AG04449 (cell line): ENCODE data around the gene SETX.

Experiments used
- CTCF ChIA-PET: fragments of 350-600 bp; formaldehyde crosslinking; extraction: SDS; loops from one replicate; lab custom pipeline; 2021; ENCODE audit warnings: antibody characterized with exemption; lab: Yijun Ruan, JAX
- POLR2A ChIA-PET: fragments of 400-600, 350-600 bp; formaldehyde crosslinking; extraction: SDS; loops from one replicate; lab custom pipeline; 2020; ENCODE audit warnings: antibody characterized with exemption, inconsistent platforms; lab: Yijun Ruan, JAX
- DNase-seq: peaks from one replicate; pipeline ENCODE4 v3.0.0-alpha.2; 2010; ENCODE audit warnings: low read depth, low spot score
- H3K4me3 ChIP-seq: 2 replicates; pipeline ENCODE4 v1.5.1; 2011; ENCODE audit warnings: low read depth, mild to moderate bottlenecking, control low read depth, low read length
- TF ChIP-seq, protein P1 (sequence below): IDR thresholded peaks from one replicate; pipeline ENCODE4 v1.5.1; 2011; ENCODE audit warnings: mild to moderate bottlenecking, moderate library complexity, low read length, control low read depth, inconsistent platforms; ENCODE audit not compliant: insufficient read depth; ENCODE audit errors: missing control alignments

SETX gene

GRCh38 chr9:132372177-132373095 is 17.6 kb upstream of the SETX start:
- TF ChIP-seq, protein P1, sequence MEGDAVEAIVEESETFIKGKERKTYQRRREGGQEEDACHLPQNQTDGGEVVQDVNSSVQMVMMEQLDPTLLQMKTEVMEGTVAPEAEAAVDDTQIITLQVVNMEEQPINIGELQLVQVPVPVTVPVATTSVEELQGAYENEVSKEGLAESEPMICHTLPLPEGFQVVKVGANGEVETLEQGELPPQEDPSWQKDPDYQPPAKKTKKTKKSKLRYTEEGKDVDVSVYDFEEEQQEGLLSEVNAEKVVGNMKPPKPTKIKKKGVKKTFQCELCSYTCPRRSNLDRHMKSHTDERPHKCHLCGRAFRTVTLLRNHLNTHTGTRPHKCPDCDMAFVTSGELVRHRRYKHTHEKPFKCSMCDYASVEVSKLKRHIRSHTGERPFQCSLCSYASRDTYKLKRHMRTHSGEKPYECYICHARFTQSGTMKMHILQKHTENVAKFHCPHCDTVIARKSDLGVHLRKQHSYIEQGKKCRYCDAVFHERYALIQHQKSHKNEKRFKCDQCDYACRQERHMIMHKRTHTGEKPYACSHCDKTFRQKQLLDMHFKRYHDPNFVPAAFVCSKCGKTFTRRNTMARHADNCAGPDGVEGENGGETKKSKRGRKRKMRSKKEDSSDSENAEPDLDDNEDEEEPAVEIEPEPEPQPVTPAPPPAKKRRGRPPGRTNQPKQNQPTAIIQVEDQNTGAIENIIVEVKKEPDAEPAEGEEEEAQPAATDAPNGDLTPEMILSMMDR: no peak
- no peak for DNase-seq
- ChIA-PET POLR2A (no interaction called here), CTCF (no interaction called here)
- no peak overlapping the region for H3K4me3 ChIP-seq

DNA sequence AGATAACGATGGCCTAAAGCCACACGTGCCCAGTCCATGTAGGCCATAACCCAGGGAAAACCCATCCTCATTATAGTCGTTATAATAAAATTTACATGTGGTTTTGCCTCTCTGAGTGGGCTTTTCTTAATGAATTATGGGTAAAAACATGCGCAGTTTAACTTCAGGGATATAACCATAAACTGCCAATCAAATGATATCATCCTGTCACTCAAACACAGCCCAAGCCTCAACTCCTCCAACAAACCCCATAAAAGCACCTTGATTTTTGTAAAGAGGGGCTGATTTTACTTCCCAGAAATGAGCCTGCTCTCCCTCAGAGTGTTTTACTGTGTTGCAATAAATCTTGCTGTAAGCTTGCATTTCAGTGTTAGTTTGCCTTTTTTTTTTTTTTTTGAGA is 15.8 kb upstream of the SETX start:
- ChIA-PET POLR2A (no interaction called here), CTCF (no interaction called here)
- no peak overlapping the region for H3K4me3 ChIP-seq
- TF ChIP-seq, protein P1: no peak
- DNase-seq: no peak

GRCh38 chr9:132369421-132369820 is 14.6 kb upstream of the SETX start:
- no peak for DNase-seq
- POLR2A ChIA-PET: no interaction called here
- no peak overlapping the region for H3K4me3 ChIP-seq
- CTCF ChIA-PET: no interaction called here
- TF ChIP-seq, protein P1: no peak

DNA sequence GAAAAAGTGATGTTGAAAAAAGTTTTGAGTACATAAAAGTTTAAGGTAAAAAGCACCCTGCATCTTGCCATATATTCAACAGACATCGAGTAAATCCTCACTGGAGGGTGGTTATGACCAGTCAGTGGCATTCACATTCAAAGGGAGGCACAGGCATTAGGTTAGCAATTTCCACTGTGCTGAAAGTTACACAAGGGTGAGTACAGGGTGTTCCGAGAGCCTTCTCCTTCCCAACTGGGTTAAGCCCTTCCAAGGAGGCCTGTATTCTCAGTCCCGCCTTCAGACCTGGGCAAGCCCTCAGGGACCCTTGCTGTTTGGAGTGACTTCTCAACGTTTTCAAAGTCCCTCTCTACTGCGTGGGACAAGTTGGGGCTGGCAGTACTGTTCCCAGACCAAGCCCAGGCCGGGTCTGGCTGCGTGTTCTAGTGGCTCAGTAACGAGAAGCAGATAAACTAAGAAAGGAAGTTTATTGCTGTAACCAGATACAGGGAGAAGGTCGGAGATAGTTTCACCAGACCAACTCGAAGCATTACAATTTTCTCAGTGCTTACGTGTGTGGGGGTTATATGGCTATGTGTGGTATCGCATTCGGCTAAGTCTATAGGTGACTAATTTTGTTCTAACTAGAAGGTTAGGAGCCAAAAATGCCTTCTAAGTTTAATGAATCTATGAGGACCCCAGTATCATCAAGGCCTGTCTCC is 13.0 kb upstream of the SETX start:
- DNase-seq: no peak
- CTCF ChIA-PET: no interaction called here
- H3K4me3 ChIP-seq: no peak overlapping the region
- TF ChIP-seq, protein P1: no peak
- POLR2A ChIA-PET: no interaction called here

- TF ChIP-seq, protein P1: no peak
- ChIA-PET POLR2A (no interaction called here), CTCF (no interaction called here)
- no peak overlapping the region for H3K4me3 ChIP-seq
- no peak for DNase-seq
Observed at GRCh38 chr9:132366481-132366880, 11.7 kb upstream of the SETX start.

DNA sequence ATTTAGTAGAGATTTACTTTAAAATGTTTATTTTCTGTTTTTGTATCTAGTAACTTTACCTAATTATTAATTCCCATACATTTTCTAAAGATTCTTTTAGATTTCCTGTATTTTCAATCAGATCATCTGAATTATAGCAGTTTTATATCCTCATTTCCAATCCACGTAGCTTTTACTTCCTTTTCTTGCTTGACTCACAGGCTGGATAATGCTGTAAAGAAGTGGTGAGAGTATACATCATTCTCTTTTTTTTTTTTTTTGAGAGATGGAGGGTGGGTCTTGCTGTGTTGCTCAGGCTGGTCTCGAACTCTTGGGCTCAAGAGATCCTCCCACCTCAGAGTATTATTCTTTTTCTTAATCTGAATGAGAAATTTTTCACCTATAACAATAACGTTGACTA is 11.2 kb upstream of the SETX start:
- no peak overlapping the region for H3K4me3 ChIP-seq
- ChIA-PET CTCF (no interaction called here), POLR2A (no interaction called here)
- TF ChIP-seq, protein P1: no peak
- no peak for DNase-seq
